Activated naive CD8-positive, alpha-beta T cell treated with anti-CD3 and anti-CD28 coated beads, Interleukin-2, amount 10 ng/mL, durations not matched to agents 7 days and 5 days (primary cell): Measurements from ENCODE around the gene STMND1. TPM values are rescaled to one million over a fixed set of nuclear protein-coding genes. Genes with fewer than 3 reads are reported as not detected.

Source experiments
- total RNA-seq, 2 experiments: library from RNA; stranded (reverse); gene quantifications; one replicate each; pipeline ENCODE4 v1.2.3, GENCODE V29; 2021

The STMND1 gene
- total RNA-seq, 2 experiments from 2014 or later = not detected

Other genes with a start within 250 kb of the STMND1 start
- not detected for gene RBM24, start 179.3 kb downstream of the STMND1 start, total RNA-seq